B cell (primary cell): ENCODE measurements around the gene INO80C. TPM values are rescaled to one million over a fixed set of nuclear protein-coding genes. Genes with fewer than 3 reads are reported as not detected.

Experiments
- ATAC-seq: fragments of 200-7000 bp; cut with Tn5 transposase; one replicate; pipeline ENCODE4 v1.10.0; 2021; ENCODE audit warnings: low read depth, mild to moderate bottlenecking, moderate number of reproducible peaks, moderate library complexity
- CTCF ChIA-PET: fragments of 350-600 bp; sonication (Branson Sonifier 250); formaldehyde crosslinking; loops from one replicate; lab custom pipeline; 2021; ENCODE audit warnings: antibody characterized with exemption, inconsistent platforms; lab: Charles Lee
- POLR2A ChIA-PET: fragments of 350-600 bp; sonication (Branson Sonifier 250); formaldehyde crosslinking; loops from one replicate; lab custom pipeline; 2021; ENCODE audit warnings: antibody characterized with exemption; lab: Charles Lee
- DNase-seq: peaks from one replicate; pipeline ENCODE4 v3.0.0; 2013
- H2AFZ ChIP-seq: 2 replicates; pipeline ENCODE4 v1.6.1; 2012; ENCODE audit warnings: mild to moderate bottlenecking, low read depth, low read length; ENCODE audit not compliant: insufficient read depth, poor library complexity, severe bottlenecking
- H3K27ac ChIP-seq, 2 donors: 1 replicate in 1 of 2; 2 replicates in 1 of 2; pipeline ENCODE4 v1.5.1; 2012 to 2013; ENCODE audit warnings: low read length in 2 of 2, mild to moderate bottlenecking in 2 of 2, moderate library complexity in 1 of 2
- H3K27me3 ChIP-seq, 4 experiments: fragments of 200-600 bp in 1 of 4; sonication (generic) in 1 of 4; replicated peaks in 1 of 4; 1 replicate in 2 of 4; 2 replicates in 2 of 4; pipeline versions ENCODE4 v1.6.1 to v1.7.0; 2013 to 2016; ENCODE audit warnings: low read length in 3 of 4, mild to moderate bottlenecking in 2 of 4, mixed read lengths in 1 of 4, moderate library complexity in 1 of 4; ENCODE audit not compliant: insufficient read depth in 4 of 4, control insufficient read depth in 3 of 4; ENCODE audit errors: control extremely low read depth in 1 of 4
- H3K36me3 ChIP-seq, 2 experiments: replicated peaks in 1 of 2; 1 replicate in 1 of 2; 2 replicates in 1 of 2; pipeline versions ENCODE4 v1.6.1 to v1.7.1; 2013; ENCODE audit warnings: low read length in 1 of 2; ENCODE audit not compliant: insufficient read depth in 2 of 2, control insufficient read depth in 1 of 2; ENCODE audit errors: control extremely low read depth in 1 of 2, extremely low read depth in 1 of 2
- H3K4me1 ChIP-seq, 2 donors: fragments of 200-600 bp in 1 of 2; sonication (generic) in 1 of 2; 1 replicate in 1 of 2; 2 replicates in 1 of 2; pipeline versions ENCODE4 v1.5.1 to v1.6.1; 2013 to 2017; ENCODE audit warnings: low read length in 2 of 2; ENCODE audit not compliant: control insufficient read depth in 2 of 2, insufficient read depth in 2 of 2
- H3K4me2 ChIP-seq: replicated peaks from 2 replicates; pipeline ENCODE3; 2012; ENCODE audit warnings: mild to moderate bottlenecking, low read depth, low read length; ENCODE audit not compliant: poor library complexity, severe bottlenecking
- H3K4me3 ChIP-seq, 5 experiments: fragments of 200-600 bp in 1 of 5; sonication (generic) in 1 of 5; 1 replicate in 3 of 5; 2 replicates in 2 of 5; pipeline versions ENCODE4 v1.5.1 to v1.7.0; 2011 to 2016; ENCODE audit warnings: low read length in 4 of 5, mild to moderate bottlenecking in 4 of 5, low read depth in 2 of 5, control low read depth in 1 of 5, moderate library complexity in 1 of 5; ENCODE audit not compliant: insufficient read depth in 1 of 5; ENCODE audit errors: control extremely low read depth in 1 of 5, extremely low read depth in 1 of 5
- H3K79me2 ChIP-seq: fragments of 200-600 bp; sonication (generic); one replicate; pipeline ENCODE4 v1.6.0; 2016; ENCODE audit warnings: low read length; ENCODE audit not compliant: control insufficient read depth, insufficient read depth
- H3K9ac ChIP-seq: fragments of 200-600 bp; sonication (generic); 2 replicates; pipeline ENCODE4 v1.6.1; 2017; ENCODE audit warnings: mild to moderate bottlenecking, low read length, moderate library complexity
- H3K9me3 ChIP-seq, 3 donors: one replicate each; pipeline versions ENCODE4 v1.6.1 to v1.7.1; 2013; ENCODE audit warnings: low read length in 2 of 3; ENCODE audit not compliant: control insufficient read depth in 2 of 3, insufficient read depth in 1 of 3; ENCODE audit errors: control extremely low read depth in 1 of 3
- H4K20me1 ChIP-seq: 2 replicates; pipeline ENCODE4 v1.6.0; 2012; ENCODE audit warnings: mild to moderate bottlenecking, low read length; ENCODE audit not compliant: insufficient read depth, control insufficient read depth, poor library complexity, severe bottlenecking
- H3K27ac Mint-ChIP-seq: one replicate; pipeline ENCODE4 v1.8.0; 2021; ENCODE audit warnings: mixed read lengths
- H3K27me3 Mint-ChIP-seq: one replicate; pipeline ENCODE4 v1.8.0; 2021; ENCODE audit warnings: mixed read lengths
- H3K4me1 Mint-ChIP-seq: one replicate; pipeline ENCODE4 v1.8.0; 2021; ENCODE audit warnings: mixed read lengths
- H3K4me3 Mint-ChIP-seq: one replicate; pipeline ENCODE4 v1.8.0; 2021; ENCODE audit warnings: mixed read lengths
- H3K9me3 Mint-ChIP-seq: one replicate; pipeline ENCODE4 v1.8.0; 2022; ENCODE audit warnings: mixed read lengths; ENCODE audit not compliant: insufficient read depth
- CTCF ChIP-seq: fragments of 200-600 bp; IDR thresholded peaks from one replicate; pipeline ENCODE4 v1.8.0; 2022; ENCODE audit warnings: antibody characterized with exemption, mild to moderate bottlenecking
- EZH2 ChIP-seq: IDR thresholded peaks from 2 replicates; pipeline ENCODE4 v1.6.1; 2012; ENCODE audit warnings: borderline replicate concordance, low read depth, mild to moderate bottlenecking, moderate library complexity, low read length; ENCODE audit not compliant: insufficient read depth, poor library complexity, severe bottlenecking
- WGBS: methylation state at CpG from one replicate; pipeline ENCODE4 v1.1.5; 2013; ENCODE audit warnings: missing lambda C conversion rate; ENCODE audit not compliant: insufficient coverage; 5-methylcytosine and 5-hydroxymethylcytosine counted together
- intact Hi-C: fragments of 100-400 bp; cut with micrococcal nuclease; formaldehyde crosslinking; loops from one replicate; pipeline ENCODE4 v1.10.0; 2022
- polyA plus RNA-seq: library from polyadenylated mRNA; depleted of rRNA; stranded (reverse); fragments of >200 nt; gene quantifications from 2 replicates; pipeline ENCODE4 v1.2.3, GENCODE V29; 2012
- total RNA-seq, 2 donors: library from RNA; stranded (reverse); fragments of 120-200 nt in 1 of 2; gene quantifications; 1 replicate in 1 of 2; 2 replicates in 1 of 2; pipeline versions ENCODE4 v1.2.3 to v1.2.4, GENCODE V29; 2013 to 2022

INO80C gene
- total and polyA plus RNA-seq, 2 donors (not counting 1 experiment from before 2014, with no cell fraction given), result 18.2 to 37.9 TPM

- no peak overlapping the region for H3K4me3 Mint-ChIP-seq
- Histone ChIP-seq H3K9ac (no peak overlapping the region), H3K4me3 (no peak overlapping the region), H4K20me1 (no peaks in the 10 kb centered on the region), H3K4me2 (no peak overlapping the region), H3K79me2 (no peaks in the 10 kb centered on the region), H3K36me3 (no peaks in the 10 kb centered on the region), H2AFZ (no peak overlapping the region), H3K27me3 (peaks cover 0 to 16% (median 9%) of the 10 kb centered on the region in 4 experiments), H3K27ac (no peak overlapping the region), H3K4me1 (no peaks in the 10 kb centered on the region), H3K9me3 (peaks cover 3 to 6% (median 4%) of the 10 kb centered on the region in 3 donors)
- DNase-seq (no peak), ATAC-seq (no peak)
- intact Hi-C loops, result no loop called here
- ChIA-PET POLR2A (no interaction called here), CTCF (interaction anchor here (0.6 kb wide), 1 partner anchor 29 kb away, joined by 3 read pairs; no protein-coding TSS in a partner anchor)
- no CpG with 5 or more reads among the region's 4 CpGs for WGBS
- no peak overlapping the region for H3K27ac Mint-ChIP-seq
- H3K9me3 Mint-ChIP-seq, result peaks cover 4% of the 10 kb centered on the region
- H3K27me3 Mint-ChIP-seq, result peaks cover 44% of the 10 kb centered on the region
- H3K4me1 Mint-ChIP-seq, result peaks cover 3% of the 10 kb centered on the region
- TF ChIP-seq CTCF (no peak), EZH2 (no peak)
Measured at GRCh38 chr18:35528749-35529274, 31.1 kb upstream of the INO80C start.

- H3K27ac Mint-ChIP-seq, result no peak overlapping the region
- H3K27me3 ChIP-seq, result peaks cover 0 to 16% (median 9%) of the 10 kb centered on the region in 4 experiments
- peaks cover 2 to 5% (median 4%) of the 10 kb centered on the region in 3 donors for H3K9me3 ChIP-seq
- H3K36me3 ChIP-seq, result no peaks in the 10 kb centered on the region
- H3K4me2 ChIP-seq, result no peak overlapping the region
- no peaks in the 10 kb centered on the region for H3K79me2 ChIP-seq
- H3K27ac ChIP-seq, result no peak overlapping the region
- no peak for DNase-seq
- CTCF ChIA-PET, result no interaction called here
- no peaks in the 10 kb centered on the region for H3K4me1 ChIP-seq
- no peak overlapping the region for H3K4me3 Mint-ChIP-seq
- no peak overlapping the region for H2AFZ ChIP-seq
- no peak for ATAC-seq
- no peaks in the 10 kb centered on the region for H3K9me3 Mint-ChIP-seq
- H4K20me1 ChIP-seq, result no peaks in the 10 kb centered on the region
- intact Hi-C loops, result no loop called here
- H3K9ac ChIP-seq, result no peak overlapping the region
- H3K4me3 ChIP-seq, result no peak overlapping the region
- peaks cover 42% of the 10 kb centered on the region for H3K27me3 Mint-ChIP-seq
- POLR2A ChIA-PET, result no interaction called here
- peaks cover 3% of the 10 kb centered on the region for H3K4me1 Mint-ChIP-seq
- no CpG with 5 or more reads among the region's 5 CpGs for WGBS
- no peak for TF ChIP-seq EZH2
- TF ChIP-seq CTCF, result no peak
Measured at GRCh38 chr18:35526495-35527059, 28.8 kb upstream of the INO80C start.
